ENCODE data around the gene TIMP1.

Gene TIMP1

DNA sequence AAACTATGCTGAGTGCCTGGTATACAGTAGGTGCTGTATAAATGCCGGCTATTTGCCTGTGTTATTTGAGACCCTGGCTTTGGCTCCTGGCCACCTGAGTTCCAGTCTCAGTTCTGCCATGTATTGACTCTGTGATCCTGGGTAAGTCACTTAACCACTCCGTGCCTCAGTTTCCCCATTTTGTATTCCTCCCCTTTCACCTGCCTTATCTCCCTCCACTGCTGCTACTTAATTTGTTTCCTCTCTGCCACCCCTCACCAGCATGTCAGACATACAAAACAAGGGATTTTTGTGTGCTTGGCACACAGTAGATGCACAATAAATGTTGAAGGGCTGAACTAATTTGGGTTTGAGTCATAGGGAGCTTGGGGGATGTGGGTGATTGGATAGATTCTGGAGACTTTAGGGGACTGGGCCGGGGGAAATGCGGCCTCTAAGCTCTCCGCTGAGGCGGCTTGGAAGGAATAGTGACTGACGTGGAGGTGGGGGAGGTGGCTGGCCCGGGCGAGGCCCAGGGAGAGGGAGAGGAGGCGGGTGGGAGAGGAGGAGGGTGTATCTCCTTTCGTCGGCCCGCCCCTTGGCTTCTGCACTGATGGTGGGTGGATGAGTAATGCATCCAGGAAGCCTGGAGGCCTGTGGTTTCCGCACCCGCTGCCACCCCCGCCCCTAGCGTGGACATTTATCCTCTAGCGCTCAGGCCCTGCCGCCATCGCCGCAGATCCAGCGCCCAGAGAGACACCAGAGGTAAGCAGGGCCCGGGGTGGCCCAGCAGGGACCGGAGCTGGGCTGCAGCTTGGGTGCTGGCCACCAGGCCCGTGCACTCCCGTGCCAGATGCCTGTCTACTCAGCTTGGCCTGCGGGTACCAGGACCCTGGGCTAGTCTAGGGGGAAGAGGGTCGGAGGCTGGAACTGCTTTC, at the start of gene TIMP1:
Gene TIMP1, plus strand, starts transcription at position 706 of the 917 bp plus-strand sequence. CDS start 980 bp downstream, outside the sequence.
- DNase-seq (ENCODE audit: low read depth, low spot score): peak; percentile 59

GRCh38 chrX:47539860-47540259, 42.4 kb upstream of the TIMP1 start:
- DNase-seq (ENCODE audit: low read depth, low spot score): no peak

- DNase-seq (ENCODE audit: low read depth, low spot score): peak; percentile 64
These were observed 41.3 kb upstream of the TIMP1 start for GRCh38 chrX:47540754-47541538.

DNA sequence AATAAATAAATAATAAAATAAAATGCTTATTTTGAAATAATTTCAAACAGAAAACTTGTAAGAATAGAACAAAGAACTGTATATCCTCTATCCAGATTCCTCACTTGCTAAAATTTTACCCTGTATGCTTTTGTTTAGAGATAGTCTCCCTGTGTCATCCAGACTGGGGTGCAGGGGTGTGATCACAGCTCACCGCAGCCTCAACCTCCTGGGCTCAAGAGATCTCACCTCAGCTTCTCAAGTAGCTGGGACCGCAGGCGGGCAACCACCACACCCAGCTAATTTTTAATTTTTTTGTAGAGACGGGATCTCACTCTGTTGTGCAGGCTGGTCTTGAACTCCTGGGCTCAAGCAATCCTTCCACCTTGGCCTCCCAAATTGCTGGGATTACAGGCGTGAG, 38.7 kb upstream of the TIMP1 start:
- no peak for DNase-seq (ENCODE audit: low read depth, low spot score)

- peak; percentile 71 for DNase-seq (ENCODE audit: low read depth, low spot score)
These were observed 26.1 kb upstream of the TIMP1 start for GRCh38 chrX:47556045-47556623.

DNA sequence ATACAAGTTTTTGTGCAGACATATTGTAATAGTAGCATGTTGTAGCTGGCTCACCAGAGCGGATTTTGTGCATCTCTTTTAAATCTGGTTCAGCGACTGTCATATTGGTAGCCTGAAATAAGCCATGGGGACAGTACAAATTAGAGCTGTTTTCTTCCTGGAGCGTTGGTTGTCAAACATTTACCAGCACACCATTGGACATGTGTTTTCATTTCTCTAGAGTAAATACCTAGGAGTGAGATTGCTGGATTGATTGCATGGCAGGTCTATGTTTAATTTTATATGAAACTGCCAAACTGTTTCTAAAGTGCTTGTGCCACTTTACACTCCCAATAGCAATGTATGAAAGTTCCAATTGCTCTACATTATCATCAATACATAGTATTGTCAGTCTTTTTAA, 23.8 kb upstream of the TIMP1 start:
- DNase-seq (ENCODE audit: low read depth, low spot score): no peak

DNA sequence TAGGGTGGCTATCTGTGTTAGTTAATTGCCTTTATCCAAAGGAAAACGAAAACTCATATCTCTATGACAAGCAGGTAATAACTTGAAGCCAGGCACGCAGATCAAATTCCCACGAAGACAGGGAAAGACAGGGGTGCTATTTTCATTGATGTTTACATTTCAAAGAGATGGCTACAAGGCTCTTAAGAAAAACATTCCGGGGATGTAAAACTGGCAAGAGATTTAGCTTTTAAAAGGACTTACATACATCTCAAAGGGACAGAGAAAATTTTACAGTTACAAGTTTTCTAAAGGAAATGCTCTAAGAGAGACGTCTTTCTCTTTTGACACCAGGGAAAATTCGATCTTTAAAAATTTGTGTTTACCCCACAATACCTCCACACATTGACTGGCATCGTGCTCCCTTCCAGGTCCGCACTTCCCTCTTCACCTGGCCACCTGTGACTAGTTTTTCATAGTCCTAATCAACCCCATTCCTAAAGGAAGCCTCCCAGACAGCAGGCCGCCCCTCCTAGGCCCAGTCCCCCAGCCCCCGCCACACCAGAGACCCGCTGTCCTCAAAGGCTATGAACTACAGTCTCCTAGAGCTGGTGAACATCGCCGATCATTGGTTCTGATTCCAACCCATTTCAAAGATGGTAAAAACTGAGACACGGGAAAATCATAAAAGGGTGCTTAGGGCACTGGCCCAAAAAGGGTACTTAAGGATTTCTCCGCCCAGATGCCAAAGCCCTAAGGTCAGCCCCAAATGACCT, 21.9 kb upstream of the TIMP1 start:
- no peak for DNase-seq (ENCODE audit: low read depth, low spot score)

GRCh38 chrX:47560934-47561658, 21.1 kb upstream of the TIMP1 start, which contains the start of gene ARAF:
ARAF (plus strand) TSS chrX:47561205; CDS start chrX:47562968, 1,763 bp downstream.
- peak; percentile 97 for DNase-seq (ENCODE audit: low read depth, low spot score)

DNA sequence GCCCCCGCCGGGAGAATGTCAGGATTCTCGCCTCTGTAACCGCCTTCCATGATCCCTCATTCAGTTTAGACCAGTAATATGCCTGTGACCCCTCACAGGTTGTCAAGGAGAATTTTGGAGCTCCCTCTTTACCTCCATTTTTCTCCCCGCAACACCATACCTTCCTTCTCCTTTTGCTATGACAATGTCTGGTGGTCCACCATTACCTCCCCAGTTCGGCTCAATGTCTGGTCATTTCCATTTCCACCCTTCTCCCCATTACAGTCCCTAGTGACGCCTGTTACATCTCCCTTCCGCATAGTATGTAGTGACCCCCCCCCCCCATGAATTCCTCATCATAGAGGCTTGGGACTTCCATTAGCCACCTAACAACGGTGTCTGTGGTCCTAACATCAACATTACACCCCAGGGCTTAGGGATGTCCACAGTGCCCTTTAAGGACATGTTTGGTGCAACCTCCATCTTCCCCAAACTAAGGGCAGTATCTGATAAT, 20.5 kb upstream of the TIMP1 start:
- no peak for DNase-seq (ENCODE audit: low read depth, low spot score)

- DNase-seq (ENCODE audit: low read depth, low spot score): no peak
These were observed 19.5 kb upstream of the TIMP1 start for GRCh38 chrX:47562615-47563243.

DNA sequence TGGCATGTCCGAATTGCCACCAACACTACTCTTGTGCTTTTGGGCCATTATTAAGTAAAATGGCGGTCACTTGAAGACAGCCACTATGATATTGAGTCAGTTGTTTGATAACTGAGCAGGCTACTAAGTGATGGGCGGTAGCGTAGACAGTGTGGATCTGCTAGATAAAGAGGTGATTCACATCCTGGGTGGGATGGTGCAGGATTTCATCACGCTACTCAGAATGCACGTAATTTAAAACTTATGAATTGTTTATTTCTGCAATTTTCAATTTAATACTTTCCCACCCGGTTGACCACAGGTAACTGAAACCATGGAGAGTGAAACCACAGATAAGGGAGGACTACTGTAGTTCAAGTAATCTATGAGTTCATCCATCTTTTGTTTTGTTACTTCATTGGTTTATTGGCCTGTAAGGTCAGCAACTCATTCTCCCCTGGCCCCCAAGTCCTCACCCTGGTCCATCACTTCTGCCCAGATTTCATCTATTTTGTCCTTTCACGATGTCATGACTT, 18.4 kb upstream of the TIMP1 start:
- no peak for DNase-seq (ENCODE audit: low read depth, low spot score)

DNA sequence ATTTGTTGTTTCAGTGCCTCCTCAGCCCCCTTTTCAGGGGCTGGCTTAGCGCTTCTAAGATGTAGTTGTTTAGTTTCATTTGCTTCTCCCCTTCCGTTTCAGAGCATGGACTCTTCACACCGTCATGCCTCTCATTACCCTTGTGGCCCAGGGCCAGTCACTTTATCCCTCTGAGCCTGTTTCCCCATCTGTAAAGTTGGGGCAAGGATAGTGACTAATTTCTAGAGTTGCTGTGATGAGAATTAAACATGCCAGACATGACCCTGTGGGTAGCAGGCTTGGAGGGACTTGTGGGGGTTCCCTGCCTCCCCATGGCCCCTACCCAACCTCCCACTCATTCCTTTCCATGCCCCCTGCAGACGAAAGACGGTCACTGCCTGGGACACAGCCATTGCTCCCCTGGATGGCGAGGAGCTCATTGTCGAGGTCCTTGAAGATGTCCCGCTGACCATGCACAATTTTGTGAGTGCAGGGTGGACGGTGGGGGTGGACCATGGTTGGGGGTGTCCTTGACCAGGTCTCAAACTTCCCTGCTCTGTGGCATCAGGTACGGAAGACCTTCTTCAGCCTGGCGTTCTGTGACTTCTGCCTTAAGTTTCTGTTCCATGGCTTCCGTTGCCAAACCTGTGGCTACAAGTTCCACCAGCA, 17.7 kb upstream of the TIMP1 start:
- no peak for DNase-seq (ENCODE audit: low read depth, low spot score)

DNA sequence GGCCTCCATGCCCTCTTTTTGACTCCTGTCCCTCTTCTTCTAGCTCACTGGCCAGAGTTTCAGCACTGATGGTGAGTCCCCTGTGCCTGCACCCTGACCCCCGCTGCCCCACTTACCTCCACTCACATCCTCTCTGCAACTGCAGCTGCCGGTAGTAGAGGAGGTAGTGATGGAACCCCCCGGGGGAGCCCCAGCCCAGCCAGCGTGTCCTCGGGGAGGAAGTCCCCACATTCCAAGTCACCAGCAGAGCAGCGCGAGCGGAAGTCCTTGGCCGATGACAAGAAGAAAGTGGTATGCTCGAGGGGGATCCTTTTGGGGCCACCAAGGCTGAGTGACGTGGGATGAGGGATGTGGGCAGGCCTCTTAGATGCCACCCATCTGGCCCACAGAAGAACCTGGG, 15.4 kb upstream of the TIMP1 start:
- DNase-seq (ENCODE audit: low read depth, low spot score): no peak

GRCh38 chrX:47568656-47569295, 13.5 kb upstream of the TIMP1 start:
- no peak for DNase-seq (ENCODE audit: low read depth, low spot score)

DNA sequence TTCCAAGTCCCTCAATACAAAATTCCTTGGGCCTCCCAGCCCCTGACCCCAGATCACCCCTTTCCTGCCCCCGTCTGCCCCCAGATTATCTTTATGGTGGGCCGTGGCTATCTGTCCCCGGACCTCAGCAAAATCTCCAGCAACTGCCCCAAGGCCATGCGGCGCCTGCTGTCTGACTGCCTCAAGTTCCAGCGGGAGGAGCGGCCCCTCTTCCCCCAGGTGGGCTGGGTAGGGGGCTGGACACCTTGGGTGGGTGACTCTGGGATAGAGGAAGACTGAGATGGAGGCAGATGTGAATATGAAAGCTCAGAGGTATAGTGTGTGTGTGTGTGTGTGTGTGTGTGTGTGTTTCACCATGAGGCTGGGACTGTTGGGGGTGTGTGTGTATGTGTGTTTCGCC, 11.4 kb upstream of the TIMP1 start:
- DNase-seq (ENCODE audit: low read depth, low spot score): no peak

DNA sequence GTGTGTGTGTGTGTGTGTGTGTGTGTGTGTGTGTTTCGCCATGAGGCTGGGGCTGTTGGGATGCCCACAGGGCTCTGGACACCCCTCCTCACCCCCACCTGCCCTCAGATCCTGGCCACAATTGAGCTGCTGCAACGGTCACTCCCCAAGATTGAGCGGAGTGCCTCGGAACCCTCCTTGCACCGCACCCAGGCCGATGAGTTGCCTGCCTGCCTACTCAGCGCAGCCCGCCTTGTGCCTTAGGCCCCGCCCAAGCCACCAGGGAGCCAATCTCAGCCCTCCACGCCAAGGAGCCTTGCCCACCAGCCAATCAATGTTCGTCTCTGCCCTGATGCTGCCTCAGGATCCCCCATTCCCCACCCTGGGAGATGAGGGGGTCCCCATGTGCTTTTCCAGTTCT, 11.0 kb upstream of the TIMP1 start:
- DNase-seq (ENCODE audit: low read depth, low spot score): no peak

- DNase-seq (ENCODE audit: low read depth, low spot score): no peak
These were observed 10.3 kb upstream of the TIMP1 start for GRCh38 chrX:47571896-47572295.

DNA sequence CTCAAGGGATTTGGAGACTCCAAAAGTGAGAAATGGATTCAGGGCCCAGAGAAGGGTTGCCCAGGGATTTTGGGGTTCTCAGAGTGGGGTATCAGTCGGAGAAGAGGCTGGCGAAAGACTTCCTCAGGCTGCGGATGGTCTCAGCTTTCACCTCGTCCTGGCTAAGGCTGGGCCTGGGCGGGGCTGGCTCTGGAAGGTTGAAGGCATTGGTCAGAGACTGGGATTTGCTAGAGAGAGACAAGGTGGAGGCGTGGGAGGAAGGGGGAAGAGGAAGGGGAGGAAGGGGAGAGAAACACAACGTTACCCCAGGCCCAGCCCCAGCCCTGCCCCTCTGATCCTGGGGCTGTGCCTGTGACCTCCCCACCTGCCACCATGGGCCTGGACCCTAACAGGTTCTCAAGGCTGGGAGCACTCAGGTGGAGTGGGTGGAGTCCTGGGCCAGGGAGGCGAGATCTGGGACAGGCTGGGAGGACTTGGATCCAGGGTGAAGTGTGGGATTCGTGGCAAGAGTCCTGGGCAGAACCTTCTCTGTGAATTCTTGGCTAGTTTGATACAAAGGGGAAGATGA, 9.4 kb upstream of the TIMP1 start:
- DNase-seq (ENCODE audit: low read depth, low spot score): no peak
